Upper lobe of left lung (tissue), 4 donors: ENCODE data around the gene PGAM2.
"Not testable (repeated sequence)": the region's sequence is repeated elsewhere in the genome, so short reads cannot be mapped to it uniquely, and the experiment has no call there.

Experiments
- EP300 ChIP-seq, 4 donors: sonication (generic); formaldehyde crosslinking; IDR thresholded peaks; one replicate each; pipeline ENCODE4 v1.5.1; 2017; ENCODE audit warnings: antibody characterized with exemption in 4 of 4, control low read depth in 2 of 4
- POLR2A ChIP-seq, 4 donors: fragments of 450-650 bp; IDR thresholded peaks; one replicate each; pipeline ENCODE4 v1.5.1; 2016 to 2017; ENCODE audit warnings: antibody characterized with exemption in 4 of 4, mild to moderate bottlenecking in 2 of 4
- POLR2AphosphoS5 ChIP-seq, 2 donors: sonication (generic); formaldehyde crosslinking; IDR thresholded peaks; one replicate each; pipeline ENCODE4 v1.5.1; 2017; ENCODE audit warnings: antibody characterized with exemption in 2 of 2
- TF ChIP-seq, protein P1 (sequence below), 6 experiments: fragments of 450-650 bp in 4 of 6; fragments of 200-600 bp in 2 of 6; sonication (generic) in 2 of 6; IDR thresholded peaks; one replicate each; pipeline ENCODE4 v1.5.1; 2016 to 2019; ENCODE audit warnings: antibody characterized with exemption in 6 of 6

DNA sequence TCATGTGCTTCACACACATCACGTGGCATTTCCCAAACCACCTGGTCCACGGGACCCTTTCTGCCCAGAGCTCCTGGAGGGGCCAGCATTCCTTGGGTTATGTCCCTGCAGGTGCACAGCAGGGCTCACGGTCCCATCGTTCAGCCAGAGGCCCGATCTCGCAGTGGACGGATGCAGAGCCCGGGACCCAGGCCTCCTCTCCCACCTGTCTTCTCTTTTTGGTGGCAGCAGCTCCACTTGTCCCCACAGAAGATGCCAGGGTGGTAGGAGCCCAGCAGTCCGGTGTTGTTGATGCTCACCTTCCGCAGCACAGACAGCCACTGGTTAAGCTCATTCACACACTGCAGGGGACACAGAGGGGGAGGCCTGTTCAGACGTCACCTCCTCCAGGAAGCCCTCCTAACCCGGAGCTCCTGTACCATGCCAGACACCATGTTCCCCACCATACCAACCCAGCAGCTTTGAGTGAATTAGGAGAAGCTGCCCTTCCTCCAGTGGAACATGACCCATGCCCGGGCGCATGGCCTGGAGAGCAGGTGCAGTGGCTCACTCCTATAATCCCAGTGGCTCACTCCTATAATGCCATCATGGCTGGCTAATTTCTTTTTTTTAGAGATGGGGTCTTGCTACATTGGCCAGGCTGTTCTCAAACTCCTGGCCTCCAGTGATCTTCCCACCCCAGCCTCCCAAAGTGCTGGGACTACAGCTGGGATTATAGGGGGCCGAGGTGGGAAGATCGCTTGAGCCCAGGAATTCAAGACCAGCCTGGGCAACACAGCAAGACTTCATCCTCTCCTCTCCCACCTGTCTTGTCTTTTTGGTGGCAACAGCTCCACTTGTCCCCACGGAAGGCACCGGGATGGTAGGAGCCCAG, 31.2 kb downstream of the PGAM2 start:
- TF ChIP-seq, protein P1, sequence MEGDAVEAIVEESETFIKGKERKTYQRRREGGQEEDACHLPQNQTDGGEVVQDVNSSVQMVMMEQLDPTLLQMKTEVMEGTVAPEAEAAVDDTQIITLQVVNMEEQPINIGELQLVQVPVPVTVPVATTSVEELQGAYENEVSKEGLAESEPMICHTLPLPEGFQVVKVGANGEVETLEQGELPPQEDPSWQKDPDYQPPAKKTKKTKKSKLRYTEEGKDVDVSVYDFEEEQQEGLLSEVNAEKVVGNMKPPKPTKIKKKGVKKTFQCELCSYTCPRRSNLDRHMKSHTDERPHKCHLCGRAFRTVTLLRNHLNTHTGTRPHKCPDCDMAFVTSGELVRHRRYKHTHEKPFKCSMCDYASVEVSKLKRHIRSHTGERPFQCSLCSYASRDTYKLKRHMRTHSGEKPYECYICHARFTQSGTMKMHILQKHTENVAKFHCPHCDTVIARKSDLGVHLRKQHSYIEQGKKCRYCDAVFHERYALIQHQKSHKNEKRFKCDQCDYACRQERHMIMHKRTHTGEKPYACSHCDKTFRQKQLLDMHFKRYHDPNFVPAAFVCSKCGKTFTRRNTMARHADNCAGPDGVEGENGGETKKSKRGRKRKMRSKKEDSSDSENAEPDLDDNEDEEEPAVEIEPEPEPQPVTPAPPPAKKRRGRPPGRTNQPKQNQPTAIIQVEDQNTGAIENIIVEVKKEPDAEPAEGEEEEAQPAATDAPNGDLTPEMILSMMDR (IDR thresholded peaks at IDR 0.05): not testable (repeated sequence)
- not testable (repeated sequence) for TF ChIP-seq EP300, POLR2A, POLR2AphosphoS5 (IDR thresholded peaks at IDR 0.05)
